DOHH2 (cell line): ENCODE data around the gene CDK9.

ENCODE experiments used
- EZH2phosphoT487 ChIP-seq: fragments of 200-600 bp; sonication (generic); IDR thresholded peaks from 2 replicates; pipeline ENCODE4 v1.6.1; 2017; ENCODE audit warnings: borderline replicate concordance, mild to moderate bottlenecking, antibody characterized with exemption, low read length, moderate library complexity, mixed read lengths
- TF ChIP-seq, protein P1 (sequence below): fragments of 200-600 bp; sonication (generic); IDR thresholded peaks from one replicate; pipeline ENCODE4 v1.5.1; 2014; ENCODE audit warnings: antibody characterized with exemption, mild to moderate bottlenecking, low read depth, low read length; ENCODE audit not compliant: poor library complexity, severe bottlenecking

GRCh38 chr9:127802576-127803443, 17.0 kb downstream of the CDK9 start, which contains the start of gene FPGS:
- TF ChIP-seq, protein P1, sequence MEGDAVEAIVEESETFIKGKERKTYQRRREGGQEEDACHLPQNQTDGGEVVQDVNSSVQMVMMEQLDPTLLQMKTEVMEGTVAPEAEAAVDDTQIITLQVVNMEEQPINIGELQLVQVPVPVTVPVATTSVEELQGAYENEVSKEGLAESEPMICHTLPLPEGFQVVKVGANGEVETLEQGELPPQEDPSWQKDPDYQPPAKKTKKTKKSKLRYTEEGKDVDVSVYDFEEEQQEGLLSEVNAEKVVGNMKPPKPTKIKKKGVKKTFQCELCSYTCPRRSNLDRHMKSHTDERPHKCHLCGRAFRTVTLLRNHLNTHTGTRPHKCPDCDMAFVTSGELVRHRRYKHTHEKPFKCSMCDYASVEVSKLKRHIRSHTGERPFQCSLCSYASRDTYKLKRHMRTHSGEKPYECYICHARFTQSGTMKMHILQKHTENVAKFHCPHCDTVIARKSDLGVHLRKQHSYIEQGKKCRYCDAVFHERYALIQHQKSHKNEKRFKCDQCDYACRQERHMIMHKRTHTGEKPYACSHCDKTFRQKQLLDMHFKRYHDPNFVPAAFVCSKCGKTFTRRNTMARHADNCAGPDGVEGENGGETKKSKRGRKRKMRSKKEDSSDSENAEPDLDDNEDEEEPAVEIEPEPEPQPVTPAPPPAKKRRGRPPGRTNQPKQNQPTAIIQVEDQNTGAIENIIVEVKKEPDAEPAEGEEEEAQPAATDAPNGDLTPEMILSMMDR: no peak
- no peak for TF ChIP-seq EZH2phosphoT487
